Measurements from ENCODE around the gene REN.

DNA sequence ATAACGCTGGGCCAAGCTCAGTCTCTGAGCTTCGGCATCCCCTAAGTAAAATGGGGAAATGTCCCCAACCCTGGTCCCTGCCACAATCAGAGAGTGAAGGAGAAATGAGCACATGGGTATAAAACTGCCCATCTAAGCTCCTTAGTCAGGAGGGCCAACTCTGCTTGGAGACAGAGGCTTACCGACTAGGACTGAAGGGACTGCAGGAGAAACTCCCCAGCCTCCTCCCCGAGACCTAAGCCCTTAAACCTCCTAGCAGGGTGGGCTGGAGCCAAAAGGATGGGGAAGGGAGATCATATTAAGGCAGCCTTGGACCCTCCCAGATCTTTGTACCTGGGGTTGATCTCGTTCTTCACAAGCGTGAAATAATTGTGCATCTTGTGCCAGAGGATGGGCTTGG lies 19.8 kb downstream of the REN start:
- TF ChIP-seq EZH2 (IDR thresholded peaks at IDR 0.05; ENCODE audit: low read depth, low read length, severe bottlenecking): no peak
- TF ChIP-seq CREB1 (IDR thresholded peaks at IDR 0.05): no peak
- TF ChIP-seq, protein P1, sequence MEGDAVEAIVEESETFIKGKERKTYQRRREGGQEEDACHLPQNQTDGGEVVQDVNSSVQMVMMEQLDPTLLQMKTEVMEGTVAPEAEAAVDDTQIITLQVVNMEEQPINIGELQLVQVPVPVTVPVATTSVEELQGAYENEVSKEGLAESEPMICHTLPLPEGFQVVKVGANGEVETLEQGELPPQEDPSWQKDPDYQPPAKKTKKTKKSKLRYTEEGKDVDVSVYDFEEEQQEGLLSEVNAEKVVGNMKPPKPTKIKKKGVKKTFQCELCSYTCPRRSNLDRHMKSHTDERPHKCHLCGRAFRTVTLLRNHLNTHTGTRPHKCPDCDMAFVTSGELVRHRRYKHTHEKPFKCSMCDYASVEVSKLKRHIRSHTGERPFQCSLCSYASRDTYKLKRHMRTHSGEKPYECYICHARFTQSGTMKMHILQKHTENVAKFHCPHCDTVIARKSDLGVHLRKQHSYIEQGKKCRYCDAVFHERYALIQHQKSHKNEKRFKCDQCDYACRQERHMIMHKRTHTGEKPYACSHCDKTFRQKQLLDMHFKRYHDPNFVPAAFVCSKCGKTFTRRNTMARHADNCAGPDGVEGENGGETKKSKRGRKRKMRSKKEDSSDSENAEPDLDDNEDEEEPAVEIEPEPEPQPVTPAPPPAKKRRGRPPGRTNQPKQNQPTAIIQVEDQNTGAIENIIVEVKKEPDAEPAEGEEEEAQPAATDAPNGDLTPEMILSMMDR (IDR thresholded peaks at IDR 0.05; ENCODE audit: control extremely low read depth in 1 of 3, insufficient read depth in 1 of 3, low read depth in 1 of 3, low read length in 3 of 3): no peak
- TF ChIP-seq CHD1 (IDR thresholded peaks at IDR 0.05; ENCODE audit: low read depth, low read length): no peak
- TF ChIP-seq KDM1A (IDR thresholded peaks at IDR 0.05; ENCODE audit: borderline replicate concordance, low read length): no peak
- TF ChIP-seq SRF (IDR thresholded peaks at IDR 0.05; ENCODE audit: low read depth, low read length): no peak
- no peak for TF ChIP-seq RFX5 (IDR thresholded peaks at IDR 0.05; ENCODE audit: borderline replicate concordance, low read depth, low read length)
